AG09319 (cell line): ENCODE data around the gene CD244.

ENCODE experiments used
- DNase-seq: peaks from one replicate; pipeline ENCODE4 v3.0.0-alpha.2; 2010; ENCODE audit warnings: low read depth; ENCODE audit errors: extremely low read depth
- CTCF ChIP-seq: IDR thresholded peaks from 2 replicates; pipeline ENCODE4 v1.5.1; 2011; ENCODE audit warnings: low read depth, mild to moderate bottlenecking, inconsistent platforms, low read length, moderate library complexity

CD244 gene

GRCh38 chr1:160864173-160864572 lies 1.5 kb upstream of the CD244 start:
- no peak for DNase-seq
- TF ChIP-seq CTCF, result no peak

GRCh38 chr1:160863774-160864131 lies 1.1 kb upstream of the CD244 start:
- TF ChIP-seq CTCF, result no peak

GRCh38 chr1:160863061-160863773 lies 530 bp upstream of the CD244 start:
- no peak for TF ChIP-seq CTCF
- no peak for DNase-seq

More at GRCh38 chr1:160863774-160864131, 1.1 kb upstream of the CD244 start:
- no peak for DNase-seq

GRCh38 chr1:160860840-160861505 lies 1.7 kb downstream of the CD244 start:
- TF ChIP-seq CTCF, result no peak
- DNase-seq, result no peak

- TF ChIP-seq CTCF, result no peak
- no peak for DNase-seq
Observed at GRCh38 chr1:160859166-160859565, 3.5 kb downstream of the CD244 start.

GRCh38 chr1:160858507-160858906 lies 4.2 kb downstream of the CD244 start:
- no peak for TF ChIP-seq CTCF
- DNase-seq, result no peak

GRCh38 chr1:160858097-160858496 lies 4.6 kb downstream of the CD244 start:
- TF ChIP-seq CTCF, result no peak
- DNase-seq, result no peak
